PC-9 (cell line): Measurements from ENCODE around the gene NRK.
"Not testable (repeated sequence)": the region's sequence is repeated elsewhere in the genome, so short reads cannot be mapped to it uniquely, and the experiment has no call there.

Experiments used
- CTCF ChIP-seq: fragments of 200-600 bp; sonication (generic); conservative IDR thresholded peaks from 2 replicates; pipeline ENCODE4 v1.6.1; 2017; ENCODE audit warnings: mixed run types, antibody characterized with exemption, mild to moderate bottlenecking, moderate library complexity
- EZH2 ChIP-seq: fragments of 200-600 bp; sonication (generic); IDR thresholded peaks from 2 replicates; pipeline ENCODE4 v1.8.0; 2017; ENCODE audit warnings: antibody characterized with exemption, low read depth

GRCh38 chrX:105796877-105797276 is 25.5 kb upstream of the NRK start:
- TF ChIP-seq EZH2, CTCF: not testable (repeated sequence)
